Daoy (cell line): ENCODE results near the gene NSRP1. TPM values are rescaled to one million over a fixed set of nuclear protein-coding genes. Genes with fewer than 3 reads are reported as not detected.
"Not testable (repeated sequence)": the region's sequence is repeated elsewhere in the genome, so short reads cannot be mapped to it uniquely, and the experiment has no call there.

Experiments
- DNase-seq: peaks from one replicate; pipeline ENCODE4 v3.0.0-alpha.2; 2015; ENCODE audit warnings: low read depth
- total RNA-seq: library from RNA; depleted of rRNA; stranded (reverse); fragments of >200 nt; shearing (Covaris generic); gene quantifications from 2 replicates; pipeline ENCODE4 v1.2.3, GENCODE V29; 2014; rRNA removed

The NSRP1 gene
- total RNA-seq, 1 experiment from 2014 or later = 9.7 TPM

DNA sequence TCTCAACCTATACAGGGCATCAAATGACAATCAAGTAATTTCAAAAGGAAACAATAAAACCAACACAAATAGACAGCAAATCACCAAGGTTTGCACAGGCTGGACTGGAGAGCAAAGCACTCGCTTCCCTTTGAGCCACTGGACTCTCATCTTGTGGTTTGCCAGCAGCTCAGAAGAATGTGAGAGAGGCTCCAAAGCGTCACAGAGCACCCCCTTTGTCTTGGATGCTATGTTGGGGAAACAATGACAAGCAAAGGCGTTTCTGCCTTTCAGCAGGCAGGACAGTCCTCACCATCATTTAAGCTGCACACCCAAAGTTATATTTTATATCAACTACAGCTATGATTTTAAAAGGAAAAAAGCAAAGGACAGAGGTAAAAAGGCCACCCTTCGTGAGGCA lies 105.6 kb downstream of the NSRP1 start:
- DNase-seq = no peak

- no peak for DNase-seq
Measured at GRCh38 chr17:30222721-30223175, 106.1 kb downstream of the NSRP1 start.

GRCh38 chr17:30224419-30224960 lies 107.9 kb downstream of the NSRP1 start:
- DNase-seq = no peak

- no peak for DNase-seq
Measured at GRCh38 chr17:30225112-30225511, 108.5 kb downstream of the NSRP1 start.

DNA sequence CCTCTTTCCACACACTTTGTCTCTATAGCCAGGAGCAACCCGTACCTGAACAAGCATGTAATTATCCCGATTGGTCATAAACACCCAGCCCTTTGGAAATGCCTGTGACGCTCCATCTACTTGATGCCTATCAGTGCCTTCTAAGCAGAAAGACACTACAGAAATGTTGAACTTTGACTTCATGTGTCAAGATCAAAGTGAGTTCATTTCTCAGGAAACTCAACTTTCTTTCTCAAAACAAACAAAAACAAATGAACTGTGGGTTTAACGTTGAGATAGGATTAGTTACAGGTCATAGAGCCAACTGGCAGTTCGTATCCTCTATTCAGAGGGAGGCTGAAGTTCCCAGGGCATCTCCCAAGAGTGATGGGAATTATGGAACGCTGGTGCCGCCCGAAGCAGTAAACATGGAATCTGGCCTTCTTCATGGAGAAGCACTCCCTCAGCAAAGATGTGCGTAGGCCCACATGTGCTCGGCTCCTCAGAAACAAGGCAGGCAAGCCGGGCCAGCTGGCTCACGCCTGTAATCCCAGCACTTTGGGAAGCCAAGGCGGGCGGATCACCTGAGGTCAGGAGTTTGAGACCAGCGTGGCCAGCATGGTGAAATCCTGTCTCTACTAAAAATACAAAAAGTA lies 109.4 kb downstream of the NSRP1 start:
- no peak for DNase-seq

DNA sequence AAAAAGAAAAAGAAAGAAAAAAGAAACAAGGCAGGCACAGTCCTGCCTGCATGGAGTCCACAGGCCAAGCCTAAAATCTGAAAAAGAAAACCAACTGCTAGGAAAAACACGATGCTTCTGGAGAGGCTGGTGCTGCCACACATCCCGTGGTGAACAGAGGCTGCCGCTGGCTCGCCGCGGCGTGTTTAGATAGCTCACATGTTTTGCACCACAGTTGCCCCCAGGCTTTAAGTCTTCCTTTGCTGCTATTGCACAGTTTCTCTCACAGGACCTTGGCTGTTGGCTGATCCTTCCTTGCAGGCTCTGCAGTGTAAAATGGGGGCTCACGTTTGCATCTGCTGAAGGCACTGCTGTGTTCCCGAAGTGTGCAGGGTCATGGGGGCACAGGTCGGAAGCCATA lies 110.3 kb downstream of the NSRP1 start:
- DNase-seq = no peak

DNA sequence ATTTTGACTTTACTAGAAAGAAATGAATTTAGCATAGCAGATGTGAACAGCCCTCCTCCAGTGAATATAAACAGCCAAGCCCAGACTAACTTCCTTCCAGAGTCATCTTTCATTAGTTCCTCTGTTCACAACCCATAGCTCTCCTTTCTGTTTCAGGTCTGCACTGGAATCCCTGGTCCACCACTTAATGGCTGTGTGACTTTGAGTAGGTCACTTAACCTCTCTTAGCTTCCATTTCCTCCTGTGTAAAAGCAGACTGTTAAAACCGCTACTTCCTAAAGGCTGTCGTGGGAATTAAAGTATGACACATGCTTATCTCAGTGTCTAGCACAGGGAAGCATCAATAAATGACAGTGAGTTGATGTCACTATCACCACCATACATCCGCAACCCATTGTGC lies 111.4 kb downstream of the NSRP1 start:
- DNase-seq = no peak

GRCh38 chr17:30229012-30229411 lies 112.4 kb downstream of the NSRP1 start:
- no peak for DNase-seq

- DNase-seq = not testable (repeated sequence)
Measured at GRCh38 chr17:30230009-30230408, 113.4 kb downstream of the NSRP1 start.

- no peak for DNase-seq
Measured at GRCh38 chr17:30230596-30231125, 114.0 kb downstream of the NSRP1 start.

GRCh38 chr17:30232015-30232823 lies 115.6 kb downstream of the NSRP1 start:
- DNase-seq = no peak

DNA sequence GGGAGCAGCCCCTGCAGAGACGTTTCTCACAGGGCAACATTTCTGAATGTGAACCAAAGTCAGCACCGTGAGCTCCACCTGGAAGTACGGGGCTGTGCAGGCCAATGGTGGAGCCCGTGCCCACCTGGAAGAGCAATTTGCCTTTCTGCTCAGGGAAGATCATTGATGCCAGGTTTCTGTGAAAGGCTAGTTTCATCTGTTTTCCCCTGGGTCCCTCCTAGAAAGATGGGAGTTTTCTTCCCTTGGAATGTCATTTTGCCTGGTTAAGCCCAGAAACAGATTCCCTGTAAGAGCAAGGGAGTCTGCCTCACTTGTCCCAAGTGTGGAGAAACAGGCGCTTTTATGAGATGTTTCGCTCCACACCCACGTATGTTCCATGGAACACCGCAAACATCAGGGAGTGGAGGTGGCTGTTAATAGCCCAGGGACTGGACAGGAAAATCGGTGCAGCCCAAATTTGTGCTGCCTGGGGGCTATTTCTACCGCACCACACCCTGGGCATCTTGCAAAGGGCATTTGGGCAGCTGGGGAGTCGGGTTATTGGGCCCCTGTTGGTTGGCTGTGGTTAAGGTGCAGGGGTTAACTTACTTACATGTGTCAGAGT lies 116.3 kb downstream of the NSRP1 start:
- no peak for DNase-seq

- DNase-seq = no peak
Measured at GRCh38 chr17:30234296-30234695, 117.7 kb downstream of the NSRP1 start.

DNA sequence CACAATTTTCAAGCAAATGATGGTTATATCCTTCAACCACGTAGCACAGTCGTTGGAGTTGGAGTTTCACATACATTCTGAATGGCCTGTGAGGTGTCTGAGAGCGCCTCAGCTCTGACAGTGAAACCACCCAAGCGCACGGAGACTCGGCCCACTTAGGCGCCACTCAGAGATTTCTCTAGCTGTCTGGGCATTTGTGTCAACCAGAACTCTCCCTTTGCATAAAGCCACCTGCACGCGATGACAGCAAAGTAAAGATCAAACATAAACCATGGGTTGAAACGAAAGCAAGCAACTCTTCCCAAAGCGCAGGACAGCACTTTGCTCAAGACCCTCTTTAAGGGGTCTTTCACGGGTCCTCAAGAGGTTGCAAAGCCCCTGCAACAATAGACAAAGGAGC lies 118.3 kb downstream of the NSRP1 start:
- no peak for DNase-seq

- peak; percentile 16 for DNase-seq
Measured at GRCh38 chr17:30235386-30236296, 119.0 kb downstream of the NSRP1 start, which contains the start of gene SLC6A4. SLC6A4 (minus strand) TSS chr17:30235697; CDS start chr17:30221958, 13,739 bp downstream.

Other genes with a start within 250 kb of the NSRP1 start
- gene SSH2, start 186.6 kb upstream of the NSRP1 start, total RNA-seq = 4.0 and 4.6 TPM in 2 replicates
- 0.03 and 0.23 TPM in 2 replicates for gene EFCAB5, start 175.2 kb upstream of the NSRP1 start, total RNA-seq
- gene SLC6A4, start 118.9 kb downstream of the NSRP1 start, total RNA-seq = not detected in 2 replicates
- gene BLMH, start 175.1 kb downstream of the NSRP1 start, total RNA-seq = 49.0 and 52.3 TPM in 2 replicates
- gene TMIGD1, start 217.2 kb downstream of the NSRP1 start, total RNA-seq = not detected in 2 replicates